ENCODE results near the gene ALK. TPM values are rescaled to one million over a fixed set of nuclear protein-coding genes. Genes with fewer than 3 reads are reported as not detected.

The ALK gene
- polyA plus RNA-seq, 1 donor from 2014 or later: not detected

GRCh38 chr2:29202819-29203495 lies 718.4 kb downstream of the ALK start:
- no peaks in the 10 kb centered on the region for H3K9me3 Mint-ChIP-seq
- no peak overlapping the region for H3K27ac Mint-ChIP-seq
- H3K4me1 Mint-ChIP-seq: no peaks in the 10 kb centered on the region
- H3K36me3 Mint-ChIP-seq: peaks cover 2% of the 10 kb centered on the region
- no peaks in the 10 kb centered on the region for H3K27me3 Mint-ChIP-seq
- H3K4me3 Mint-ChIP-seq: no peak overlapping the region

- Mint-ChIP-seq H3K27ac (no peak overlapping the region), H3K4me1 (no peaks in the 10 kb centered on the region), H3K9me3 (no peaks in the 10 kb centered on the region), H3K27me3 (no peaks in the 10 kb centered on the region), H3K4me3 (no peak overlapping the region), H3K36me3 (peaks cover 2% of the 10 kb centered on the region)
Measured at GRCh38 chr2:29201979-29202378, 719.4 kb downstream of the ALK start.

- Mint-ChIP-seq H3K4me3 (no peak overlapping the region), H3K4me1 (peaks cover 0 to 3% (median 1%) of the 10 kb centered on the region in 3 donors), H3K27me3 (peaks cover 1% of the 10 kb centered on the region), H3K9me3 (no peaks in the 10 kb centered on the region), H3K36me3 (no peaks in the 10 kb centered on the region), H3K27ac (peak overlapping the region in 1 of 3 donors; percentile 13)
Measured at GRCh38 chr2:29196792-29197788, 724.3 kb downstream of the ALK start.

GRCh38 chr2:29195796-29196195 lies 725.6 kb downstream of the ALK start:
- peaks cover 1% of the 10 kb centered on the region for H3K27me3 Mint-ChIP-seq
- H3K4me3 Mint-ChIP-seq: no peak overlapping the region
- no peaks in the 10 kb centered on the region for H3K36me3 Mint-ChIP-seq
- H3K9me3 Mint-ChIP-seq: no peaks in the 10 kb centered on the region
- peaks cover 0 to 3% (median 1%) of the 10 kb centered on the region in 3 donors for H3K4me1 Mint-ChIP-seq
- H3K27ac Mint-ChIP-seq: no peak overlapping the region

GRCh38 chr2:29193681-29194080 lies 727.7 kb downstream of the ALK start:
- peaks cover 0 to 8% (median 3%) of the 10 kb centered on the region in 3 donors for H3K4me1 Mint-ChIP-seq
- no peaks in the 10 kb centered on the region for H3K36me3 Mint-ChIP-seq
- no peak overlapping the region for H3K27ac Mint-ChIP-seq
- H3K27me3 Mint-ChIP-seq: peaks cover 1% of the 10 kb centered on the region
- no peaks in the 10 kb centered on the region for H3K9me3 Mint-ChIP-seq
- H3K4me3 Mint-ChIP-seq: no peak overlapping the region

GRCh38 chr2:29193111-29193510 lies 728.3 kb downstream of the ALK start:
- Mint-ChIP-seq H3K27ac (no peak overlapping the region), H3K4me3 (no peak overlapping the region), H3K4me1 (peaks cover 0 to 10% (median 3%) of the 10 kb centered on the region in 3 donors), H3K27me3 (peaks cover 1% of the 10 kb centered on the region), H3K36me3 (peaks cover under 1% of the 10 kb centered on the region), H3K9me3 (no peaks in the 10 kb centered on the region)

- Mint-ChIP-seq H3K4me3 (no peak overlapping the region), H3K4me1 (peaks cover 0 to 10% (median 3%) of the 10 kb centered on the region in 3 donors), H3K27me3 (peaks cover 1% of the 10 kb centered on the region), H3K36me3 (peaks cover 5% of the 10 kb centered on the region), H3K9me3 (no peaks in the 10 kb centered on the region), H3K27ac (no peak overlapping the region)
Measured at GRCh38 chr2:29192526-29192925, 728.9 kb downstream of the ALK start.

- peaks cover 8% of the 10 kb centered on the region for H3K36me3 Mint-ChIP-seq
- no peak overlapping the region for H3K4me3 Mint-ChIP-seq
- no peak overlapping the region for H3K27ac Mint-ChIP-seq
- H3K9me3 Mint-ChIP-seq: peaks cover 0 to 2% (median 0%) of the 10 kb centered on the region in 3 donors
- H3K27me3 Mint-ChIP-seq: peaks cover 1% of the 10 kb centered on the region
- H3K4me1 Mint-ChIP-seq: peaks cover 0 to 9% (median 2%) of the 10 kb centered on the region in 3 donors
Measured at GRCh38 chr2:29191817-29192216, 729.6 kb downstream of the ALK start.

- Mint-ChIP-seq H3K4me1 (peaks cover 0 to 9% (median 0%) of the 10 kb centered on the region in 3 donors), H3K9me3 (peaks cover 0 to 2% (median 0%) of the 10 kb centered on the region in 3 donors), H3K27me3 (no peaks in the 10 kb centered on the region), H3K4me3 (peak overlapping the region in 1 of 4 donors; percentile 39), H3K27ac (no peak overlapping the region), H3K36me3 (peaks cover 11% of the 10 kb centered on the region)
Measured at GRCh38 chr2:29189052-29189451, 732.3 kb downstream of the ALK start.

- Mint-ChIP-seq H3K36me3 (peaks cover 11% of the 10 kb centered on the region), H3K4me1 (peaks cover 0 to 9% (median 0%) of the 10 kb centered on the region in 3 donors), H3K4me3 (no peak overlapping the region), H3K27ac (no peak overlapping the region), H3K9me3 (peaks cover 0 to 2% (median 0%) of the 10 kb centered on the region in 3 donors), H3K27me3 (no peaks in the 10 kb centered on the region)
Measured at GRCh38 chr2:29187926-29188325, 733.5 kb downstream of the ALK start.

GRCh38 chr2:29186817-29187216 lies 734.6 kb downstream of the ALK start:
- H3K36me3 Mint-ChIP-seq: peaks cover 11% of the 10 kb centered on the region
- H3K27ac Mint-ChIP-seq: no peak overlapping the region
- peaks cover 0 to 2% (median 0%) of the 10 kb centered on the region in 3 donors for H3K9me3 Mint-ChIP-seq
- H3K4me3 Mint-ChIP-seq: no peak overlapping the region
- H3K27me3 Mint-ChIP-seq: no peaks in the 10 kb centered on the region
- H3K4me1 Mint-ChIP-seq: peaks cover 0 to 9% (median 0%) of the 10 kb centered on the region in 3 donors

- H3K27me3 Mint-ChIP-seq: no peaks in the 10 kb centered on the region
- H3K4me1 Mint-ChIP-seq: peaks cover 0 to 9% (median 0%) of the 10 kb centered on the region in 3 donors
- H3K4me3 Mint-ChIP-seq: no peak overlapping the region
- peaks cover 11% of the 10 kb centered on the region for H3K36me3 Mint-ChIP-seq
- no peak overlapping the region for H3K27ac Mint-ChIP-seq
- peaks cover 0 to 2% (median 0%) of the 10 kb centered on the region in 3 donors for H3K9me3 Mint-ChIP-seq
Measured at GRCh38 chr2:29184531-29184930, 736.9 kb downstream of the ALK start.

- Mint-ChIP-seq H3K4me1 (no peaks in the 10 kb centered on the region), H3K36me3 (peaks cover 9% of the 10 kb centered on the region), H3K9me3 (peaks cover 0 to 2% (median 0%) of the 10 kb centered on the region in 3 donors), H3K27me3 (no peaks in the 10 kb centered on the region), H3K4me3 (no peak overlapping the region), H3K27ac (no peak overlapping the region)
Measured at GRCh38 chr2:29182920-29183319, 738.5 kb downstream of the ALK start.

- Mint-ChIP-seq H3K4me3 (no peak overlapping the region), H3K27ac (no peak overlapping the region), H3K36me3 (peaks cover 6% of the 10 kb centered on the region), H3K27me3 (no peaks in the 10 kb centered on the region), H3K9me3 (peaks cover 0 to under 1% (median 0%) of the 10 kb centered on the region in 3 donors), H3K4me1 (no peaks in the 10 kb centered on the region)
Measured at GRCh38 chr2:29182334-29182733, 739.1 kb downstream of the ALK start.

- Mint-ChIP-seq H3K4me1 (no peaks in the 10 kb centered on the region), H3K9me3 (no peaks in the 10 kb centered on the region), H3K27ac (no peak overlapping the region), H3K27me3 (no peaks in the 10 kb centered on the region), H3K4me3 (no peak overlapping the region), H3K36me3 (peaks cover 18% of the 10 kb centered on the region)
Measured at GRCh38 chr2:29175338-29175737, 746.0 kb downstream of the ALK start.
